NCI-H2029 (cell line): ENCODE results near the gene FAM120B.

Experiments
- DNase-seq: peaks from one replicate; lab custom pipeline; 2025; lab: John Stamatoyannopoulos, UW

The FAM120B gene

GRCh38 chr6:170286246-170286933, 20.2 kb upstream of the FAM120B start:
- DNase-seq = no peak

- no peak for DNase-seq
Measured at GRCh38 chr6:170286934-170287265, 19.7 kb upstream of the FAM120B start.

GRCh38 chr6:170287371-170287876, 19.1 kb upstream of the FAM120B start:
- DNase-seq = no peak

- no peak for DNase-seq
Measured at GRCh38 chr6:170288091-170288631, 18.4 kb upstream of the FAM120B start.

GRCh38 chr6:170288852-170289179, 17.7 kb upstream of the FAM120B start:
- DNase-seq = no peak

- no peak for DNase-seq
Measured at GRCh38 chr6:170289180-170289931, 17.2 kb upstream of the FAM120B start.

- no peak for DNase-seq
Measured at GRCh38 chr6:170289951-170290295, 16.6 kb upstream of the FAM120B start.

GRCh38 chr6:170290296-170291128, 16.0 kb upstream of the FAM120B start, which contains the start of gene DLL1:
Gene DLL1, minus strand, starts transcription at chr6:170291078. Its CDS starts 939 bp downstream, at chr6:170290139.
- DNase-seq = peak; percentile 80

GRCh38 chr6:170291271-170292110, 15.1 kb upstream of the FAM120B start:
- DNase-seq = peak; percentile 82

GRCh38 chr6:170292111-170292406, 14.5 kb upstream of the FAM120B start:
- no peak for DNase-seq

- no peak for DNase-seq
Measured at GRCh38 chr6:170292407-170293158, 14.0 kb upstream of the FAM120B start.

- DNase-seq = no peak
Measured at GRCh38 chr6:170293341-170294231, 13.0 kb upstream of the FAM120B start.

- DNase-seq = no peak
Measured at GRCh38 chr6:170294298-170294730, 12.2 kb upstream of the FAM120B start.

- no peak for DNase-seq
Measured at GRCh38 chr6:170294813-170295509, 11.6 kb upstream of the FAM120B start.

- DNase-seq = peak; percentile 57
Measured at GRCh38 chr6:170295510-170296422, 10.8 kb upstream of the FAM120B start.

GRCh38 chr6:170296423-170296745, 10.2 kb upstream of the FAM120B start:
- DNase-seq = no peak

- no peak for DNase-seq
Measured at GRCh38 chr6:170296746-170297575, 9.6 kb upstream of the FAM120B start.
